Caki2 (cell line): ENCODE measurements around the gene CNNM4. TPM values are rescaled to one million over a fixed set of nuclear protein-coding genes. Genes with fewer than 3 reads are reported as not detected.

ENCODE experiments used
- DNase-seq: peaks from one replicate; pipeline ENCODE4 v3.0.0-alpha.2; 2015; ENCODE audit warnings: low read depth
- in situ Hi-C: cut with HindIII; loops from 2 replicates; pipeline ENCODE4 v1.10.0; 2016; ENCODE audit warnings: low sequenced_read_pairs, low pct_unique_long_range_greater_than_20kb, mixed read lengths
- total RNA-seq: library from RNA; depleted of rRNA; stranded (reverse); fragments of >200 nt; shearing (Covaris generic); gene quantifications from 2 replicates; pipeline ENCODE4 v1.2.3, GENCODE V29; 2014; ENCODE audit warnings: low replicate concordance

The CNNM4 gene
- total RNA-seq, 1 experiment from 2014 or later = 23.5 TPM

DNA sequence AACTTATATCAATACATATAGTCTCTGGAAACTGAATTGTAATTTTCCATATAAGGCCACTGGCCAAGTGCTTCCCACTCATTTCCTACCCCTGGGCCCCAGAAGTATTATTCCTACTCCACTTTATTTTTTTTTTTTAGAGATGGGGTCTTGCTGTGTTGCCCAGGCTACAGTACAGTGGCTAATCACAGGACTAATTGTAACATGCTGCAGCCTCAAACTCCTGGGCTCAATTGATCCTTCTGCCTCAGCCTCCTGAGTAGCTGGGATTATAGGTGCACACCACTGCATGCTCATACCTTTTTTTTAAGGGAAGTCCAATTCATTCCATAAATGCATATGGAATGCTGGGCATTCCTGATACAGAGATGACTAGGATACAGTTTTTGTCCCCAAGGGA lies 6.4 kb upstream of the CNNM4 start:
- in situ Hi-C loops = no loop called here

DNA sequence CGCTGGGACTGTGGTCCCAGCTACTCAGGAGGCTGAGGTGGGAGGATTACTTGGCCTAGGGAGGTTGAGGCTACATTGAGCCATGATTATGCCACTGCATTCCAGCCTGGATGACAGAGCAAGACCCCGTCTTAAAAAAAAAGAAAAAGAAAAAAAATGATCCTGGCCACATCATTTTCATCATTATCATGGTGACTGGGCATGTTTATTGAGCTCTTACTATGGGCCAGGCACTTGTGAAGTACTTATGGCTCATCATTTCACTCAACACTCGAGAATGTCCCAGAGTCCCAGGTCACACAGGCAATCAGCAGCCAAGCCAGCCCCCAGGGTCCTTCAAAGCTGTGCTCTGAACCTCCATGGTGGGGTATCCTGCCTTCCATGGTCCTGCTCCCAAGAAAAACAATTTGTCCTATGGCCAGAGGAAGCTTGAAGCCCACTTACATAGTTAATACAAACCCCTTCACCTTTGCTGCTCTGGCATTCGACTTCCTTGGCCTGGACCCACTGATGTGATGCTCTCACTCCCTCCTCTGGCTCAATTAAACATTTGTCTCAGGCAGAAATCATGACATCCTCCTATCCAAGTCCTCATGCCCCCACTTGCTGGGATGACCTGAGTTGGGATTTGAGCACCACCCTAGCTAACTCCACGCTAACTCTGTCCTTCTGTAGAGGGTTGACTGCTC lies 3.8 kb upstream of the CNNM4 start:
- peak; percentile 40 for DNase-seq
- in situ Hi-C loops = no loop called here

More for the DNA sequence above, 6.4 kb upstream of the CNNM4 start:
- no peak for DNase-seq

GRCh38 chr2:96757477-96757860 lies 3.2 kb upstream of the CNNM4 start:
- in situ Hi-C loops = no loop called here
- no peak for DNase-seq

- in situ Hi-C loops = no loop called here
- DNase-seq = no peak
Observed at GRCh38 chr2:96758987-96759386, 1.7 kb upstream of the CNNM4 start.

DNA sequence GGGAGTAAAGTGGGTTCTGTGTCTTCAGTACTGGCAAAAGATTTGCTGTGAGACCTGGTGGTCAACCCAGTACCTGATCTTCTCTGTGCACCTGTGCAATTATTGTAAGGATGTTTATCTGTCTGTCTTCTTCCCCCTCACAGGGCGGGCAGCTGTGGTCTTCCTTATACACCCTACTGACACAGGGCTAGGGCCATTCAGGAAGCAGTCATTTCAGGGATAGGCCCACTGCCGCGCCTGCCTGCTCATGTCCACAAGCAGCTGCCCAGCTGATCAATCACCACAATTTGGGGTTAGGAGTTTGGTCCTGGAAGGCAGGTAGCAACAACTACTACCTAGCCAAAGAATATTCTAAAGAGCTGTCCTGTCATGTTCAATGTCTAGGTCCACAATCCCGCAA lies 1.2 kb upstream of the CNNM4 start:
- in situ Hi-C loops = no loop called here

DNA sequence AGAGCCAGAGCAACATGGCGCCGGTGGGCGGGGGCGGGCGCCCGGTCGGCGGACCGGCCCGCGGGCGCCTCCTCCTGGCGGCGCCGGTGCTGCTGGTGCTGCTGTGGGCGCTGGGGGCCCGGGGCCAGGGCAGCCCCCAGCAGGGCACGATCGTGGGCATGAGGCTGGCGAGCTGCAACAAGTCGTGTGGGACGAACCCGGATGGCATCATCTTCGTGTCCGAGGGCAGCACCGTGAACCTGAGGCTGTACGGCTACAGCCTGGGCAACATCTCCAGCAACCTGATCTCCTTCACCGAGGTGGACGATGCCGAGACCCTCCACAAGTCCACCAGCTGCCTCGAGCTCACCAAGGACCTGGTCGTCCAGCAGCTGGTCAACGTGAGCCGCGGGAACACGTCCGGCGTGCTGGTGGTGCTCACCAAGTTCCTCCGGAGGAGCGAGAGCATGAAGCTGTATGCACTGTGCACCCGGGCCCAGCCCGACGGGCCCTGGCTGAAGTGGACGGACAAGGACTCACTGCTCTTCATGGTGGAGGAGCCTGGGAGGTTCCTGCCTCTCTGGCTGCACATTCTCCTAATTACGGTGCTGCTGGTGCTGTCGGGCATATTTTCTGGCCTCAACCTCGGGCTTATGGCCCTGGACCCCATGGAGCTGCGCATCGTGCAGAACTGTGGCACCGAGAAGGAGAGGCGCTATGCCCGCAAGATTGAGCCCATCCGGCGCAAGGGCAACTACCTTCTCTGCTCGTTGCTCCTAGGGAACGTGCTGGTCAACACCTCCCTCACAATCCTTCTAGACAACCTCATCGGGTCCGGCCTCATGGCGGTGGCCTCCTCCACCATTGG lies 507 bp downstream of the CNNM4 start:
- no peak for DNase-seq
- in situ Hi-C loops = no loop called here

More for the DNA sequence above, 1.2 kb upstream of the CNNM4 start:
- DNase-seq = no peak

- DNase-seq = peak; percentile 33
- in situ Hi-C loops = no loop called here
Observed at GRCh38 chr2:96762529-96763311, 2.0 kb downstream of the CNNM4 start.

DNA sequence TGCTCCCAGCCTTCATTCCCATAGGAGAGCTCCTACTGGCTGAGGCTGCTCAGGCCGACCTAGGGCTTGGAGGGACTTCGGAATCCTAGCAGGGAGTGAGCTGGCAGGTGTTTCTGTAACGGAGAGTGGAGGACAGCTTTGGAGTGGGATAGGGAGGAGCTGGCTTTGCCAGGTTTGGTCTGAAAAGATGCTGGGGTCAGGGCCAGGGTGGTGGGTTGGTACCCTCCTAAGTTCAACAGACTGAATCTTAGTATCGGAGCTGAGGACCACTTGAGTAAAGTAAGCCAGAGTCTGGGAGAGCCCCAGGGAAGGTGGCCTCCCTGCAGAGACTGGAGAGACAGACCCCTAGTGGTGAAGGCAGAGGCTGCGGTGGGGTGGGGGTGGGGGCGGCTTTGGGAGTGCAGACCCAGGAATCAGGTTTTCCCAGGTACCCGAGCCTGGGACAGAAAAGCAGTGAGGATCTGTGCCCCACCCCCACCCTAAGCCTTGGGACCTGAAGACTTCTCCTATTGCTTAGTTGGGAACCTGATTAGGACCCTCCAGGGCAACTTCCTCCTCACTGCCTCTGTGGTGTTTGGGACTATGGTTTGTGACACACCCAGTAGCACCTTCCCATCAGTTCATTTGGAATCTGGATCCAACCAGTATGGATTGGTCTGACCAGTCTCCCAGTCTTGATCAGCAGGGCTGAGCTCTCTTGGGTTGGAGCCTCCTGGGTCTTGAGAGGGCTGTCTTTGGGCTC lies 3.0 kb downstream of the CNNM4 start:
- DNase-seq = peak; percentile 74
- in situ Hi-C loops = no loop called here

DNA sequence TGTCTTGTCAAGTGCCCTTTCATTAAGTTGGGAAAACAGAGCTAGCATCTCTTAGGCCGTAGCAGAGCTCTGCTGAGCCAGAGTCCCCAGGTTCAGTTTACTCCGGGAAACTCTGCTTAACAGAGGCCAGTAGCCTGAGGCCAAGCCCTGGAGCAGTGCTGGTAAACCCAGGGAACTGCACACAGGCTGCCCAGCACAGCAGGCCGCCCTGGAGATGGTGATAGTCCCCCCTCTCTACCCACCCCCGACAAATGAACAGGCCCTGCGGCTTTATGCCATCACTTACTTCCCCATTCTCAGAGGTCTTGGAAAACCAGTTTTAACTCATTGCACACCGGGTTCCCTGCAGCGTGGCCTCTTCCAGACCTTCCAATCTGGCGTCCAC lies 3.5 kb downstream of the CNNM4 start:
- in situ Hi-C loops = no loop called here
- DNase-seq = peak; percentile 57

- in situ Hi-C loops = no loop called here
- DNase-seq = no peak
Observed at GRCh38 chr2:96767135-96767871, 6.6 kb downstream of the CNNM4 start.

GRCh38 chr2:96768083-96768561 lies 7.4 kb downstream of the CNNM4 start:
- in situ Hi-C loops = no loop called here
- DNase-seq = peak; percentile 90

DNA sequence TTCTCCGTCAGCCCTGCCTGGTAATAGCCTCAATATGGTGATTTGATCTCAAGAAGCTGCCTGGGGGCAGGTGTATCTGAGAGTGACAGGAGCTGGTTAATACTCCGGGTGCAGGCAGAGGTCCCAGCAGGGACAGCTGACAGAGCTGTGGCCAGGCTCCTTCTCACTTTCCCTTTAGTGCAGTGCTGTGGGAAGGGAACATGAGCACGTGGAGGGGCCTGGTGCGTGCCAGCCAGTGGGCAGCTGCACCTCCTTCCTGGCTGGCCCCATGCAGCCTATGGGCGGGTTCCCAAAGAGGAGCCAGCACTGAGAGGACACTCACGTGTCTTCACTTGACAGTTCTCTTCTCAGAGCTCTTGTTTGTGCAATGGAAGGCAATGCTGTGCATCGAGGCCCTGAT lies 9.1 kb downstream of the CNNM4 start:
- DNase-seq = no peak

DNA sequence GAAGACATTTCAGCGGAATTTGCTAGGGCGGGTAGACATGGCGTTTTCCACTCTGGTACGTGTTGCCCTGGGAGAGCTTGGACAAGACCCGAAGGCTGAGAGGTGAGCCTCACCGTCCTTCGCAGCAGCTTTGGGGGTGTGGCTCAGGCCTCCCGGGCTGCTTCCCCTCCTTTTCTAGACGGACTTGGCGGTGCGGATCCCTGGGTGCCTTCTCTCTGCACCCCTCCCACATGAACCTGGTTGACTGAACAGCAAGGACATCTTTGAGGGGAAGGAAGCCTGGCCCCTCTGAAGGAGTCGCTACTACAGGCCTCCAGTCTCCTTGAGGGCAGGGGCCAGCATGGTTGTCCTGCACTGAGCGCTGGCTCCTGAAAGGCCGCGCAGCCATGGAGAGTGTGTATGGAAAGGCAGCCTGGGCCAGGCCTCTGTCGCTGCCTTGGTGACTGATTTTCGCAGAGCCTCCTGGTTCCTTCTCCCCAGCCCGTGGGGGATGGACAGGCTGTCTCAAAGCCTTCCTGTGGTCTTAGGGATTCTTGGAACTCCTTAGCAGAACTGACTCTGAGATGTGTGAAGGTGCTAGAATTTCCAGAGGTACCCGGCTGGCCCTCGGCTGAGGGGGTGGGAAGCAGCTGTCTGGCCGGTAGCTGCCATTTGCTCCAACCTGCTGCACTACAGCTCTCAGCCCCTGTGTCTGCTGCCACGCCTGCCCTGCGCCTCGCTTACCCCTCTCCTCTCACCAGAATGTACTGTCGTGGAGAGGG lies 9.9 kb downstream of the CNNM4 start:
- in situ Hi-C loops = no loop called here
- no peak for DNase-seq

More for the DNA sequence above, 9.1 kb downstream of the CNNM4 start:
- in situ Hi-C loops = no loop called here

- in situ Hi-C loops = no loop called here
- DNase-seq = no peak
Observed at GRCh38 chr2:96771796-96772618, 11.3 kb downstream of the CNNM4 start.

DNA sequence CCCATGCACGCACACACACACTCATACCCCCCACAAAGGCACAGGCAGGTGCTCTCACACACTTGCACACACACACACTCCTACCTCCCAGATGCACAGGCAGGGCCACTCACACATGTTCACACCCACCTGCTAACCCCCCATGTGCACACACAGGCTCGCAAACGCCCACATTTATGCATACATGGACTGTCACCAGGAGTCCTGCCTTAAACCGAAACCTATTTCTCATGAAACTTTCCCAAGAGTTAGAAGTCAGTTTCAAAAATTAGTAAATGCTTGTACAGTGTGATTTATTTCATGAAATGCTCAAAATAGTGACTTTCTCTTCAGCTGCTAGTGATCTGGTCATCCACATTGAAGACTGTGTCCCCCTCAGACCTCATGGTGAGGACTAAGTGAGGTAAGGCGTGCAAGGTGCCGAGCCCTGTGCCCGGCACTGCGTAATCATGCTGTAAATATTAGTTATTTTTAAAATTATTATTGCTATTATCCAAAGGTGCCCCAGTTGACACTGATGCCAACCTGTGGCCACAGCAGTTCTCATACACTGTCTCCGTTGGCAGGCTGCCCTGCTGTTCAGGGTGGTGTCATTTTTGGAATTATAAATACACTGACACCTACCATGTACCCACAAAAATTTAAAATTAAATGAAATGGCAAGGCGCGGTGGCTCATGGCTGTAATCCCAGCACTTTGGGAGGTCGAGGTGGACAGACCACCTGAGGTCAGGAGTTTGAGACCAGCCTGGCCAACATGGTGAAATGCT lies 12.4 kb downstream of the CNNM4 start:
- DNase-seq = no peak
- in situ Hi-C loops = no loop called here
